Right lobe of liver (tissue), 6 donors: ENCODE data around the gene TMEM238L. TPM values are rescaled to one million over a fixed set of nuclear protein-coding genes. Genes with fewer than 3 reads are reported as not detected.

Experiments used
- ATAC-seq, 4 donors: fragments of 200-7000 bp; cut with Tn5 transposase; one replicate each; pipeline ENCODE4 v1.9.1; 2020; ENCODE audit warnings: mild to moderate bottlenecking in 4 of 4, moderate library complexity in 4 of 4
- DNase-seq, 3 donors: peaks; one replicate each; pipeline ENCODE4 v3.0.0-alpha.2; 2020
- H3K27ac ChIP-seq, 3 donors: fragments of 200-600 bp; one replicate each; pipeline ENCODE4 v1.8.0; 2022
- H3K27me3 ChIP-seq, 2 donors: fragments of 200-600 bp; one replicate each; pipeline ENCODE4 v1.8.0; 2022
- H3K36me3 ChIP-seq, 4 donors: fragments of 200-600 bp; sonication (generic) in 1 of 4; one replicate each; pipeline versions ENCODE4 v1.5.1 to v1.8.0; 2017 to 2022; ENCODE audit warnings: control low read depth in 1 of 4
- H3K4me1 ChIP-seq, 4 donors: fragments of 200-600 bp; sonication (generic) in 1 of 4; one replicate each; pipeline versions ENCODE4 v1.5.1 to v1.8.0; 2017 to 2022; ENCODE audit warnings: control low read depth in 1 of 4
- H3K4me3 ChIP-seq, 3 donors: fragments of 200-600 bp; one replicate each; pipeline ENCODE4 v1.8.0; 2022
- H3K9me3 ChIP-seq, 4 donors: fragments of 200-600 bp; sonication (generic) in 1 of 4; one replicate each; pipeline versions ENCODE4 v1.5.1 to v1.8.0; 2017 to 2022; ENCODE audit warnings: control low read depth in 1 of 4
- POLR2A ChIP-seq: fragments of 450-650 bp; IDR thresholded peaks from one replicate; pipeline ENCODE4 v1.6.1; 2017; ENCODE audit warnings: antibody characterized with exemption, mild to moderate bottlenecking
- WGBS: methylation state at CpG from one replicate; pipeline ENCODE4 v1.1.6; 2018; ENCODE audit warnings: low coverage, low lambda C conversion rate; ENCODE audit not compliant: insufficient coverage; ENCODE audit errors: missing lambda C conversion rate; 5-methylcytosine and 5-hydroxymethylcytosine counted together
- intact Hi-C, 2 donors: fragments of 100-400 bp; cut with DNase I; formaldehyde crosslinking; loops; one replicate each; pipeline versions ENCODE4 v1.11.2 to v1.14.1; 2022
- total RNA-seq, 6 experiments: library from RNA; depleted of rRNA in 2 of 6; stranded (reverse); fragments of >200 nt in 2 of 6; fragmentation: NEBNext Ultra II Directional in 3 of 6; extraction: Animal tissue kit (Norgen Biotek cat#: 25700) in 3 of 6; gene quantifications; one replicate each; pipeline versions ENCODE4 v1.1.0 to v1.2.4, GENCODE V29; 2016 to 2023
- TF ChIP-seq, protein P1 (sequence below), 4 donors: fragments of 200-600 bp in 3 of 4; fragments of 450-650 bp in 1 of 4; IDR thresholded peaks; one replicate each; pipeline versions ENCODE4 v1.5.1 to v1.8.0; 2016 to 2022; ENCODE audit warnings: antibody characterized with exemption in 4 of 4, mild to moderate bottlenecking in 2 of 4
- donor health status: DM: no; HTN: yes; CAD: no.
- donor health status: DM: no; HTN: no; CAD: no.
- donor health status: DM: no; HTN: no; CAD: no.
- donor health status: DM: no; HTN: yes; CAD: no.
- donor health status: DM: no; HTN: yes; CAD: no.

Gene TMEM238L
- total RNA-seq, 6 experiments from 2014 or later: not detected

DNA sequence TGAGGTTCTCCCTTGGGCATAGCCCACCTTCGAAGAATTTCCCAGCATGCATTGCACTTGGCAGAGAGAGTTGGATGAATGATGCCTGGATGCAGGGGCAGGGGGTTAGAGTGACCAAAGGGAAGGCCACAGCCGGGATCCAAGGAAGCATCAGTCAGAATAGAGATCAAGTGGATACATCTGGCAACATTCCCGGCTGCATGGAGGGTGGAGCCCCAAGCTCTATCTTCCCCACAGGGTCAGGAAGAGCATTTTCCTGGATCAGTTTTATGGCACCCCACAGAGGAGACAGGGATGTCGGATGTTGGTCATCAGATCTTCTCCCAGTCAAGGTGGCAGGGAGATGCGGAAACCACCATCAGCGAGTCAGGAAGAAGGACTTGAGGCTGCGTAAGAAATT lies 21.0 kb upstream of the TMEM238L start:
- WGBS: 75% methylated on average over 4 of the region's 7 CpGs
- intact Hi-C loops: no loop called here
- Histone ChIP-seq H3K27ac (no peak overlapping the region), H3K4me1 (no peaks in the 10 kb centered on the region), H3K36me3 (no peaks in the 10 kb centered on the region), H3K4me3 (no peak overlapping the region), H3K27me3 (no peaks in the 10 kb centered on the region), H3K9me3 (no peaks in the 10 kb centered on the region)
- ATAC-seq (no peak), DNase-seq (no peak)
- TF ChIP-seq, protein P1, sequence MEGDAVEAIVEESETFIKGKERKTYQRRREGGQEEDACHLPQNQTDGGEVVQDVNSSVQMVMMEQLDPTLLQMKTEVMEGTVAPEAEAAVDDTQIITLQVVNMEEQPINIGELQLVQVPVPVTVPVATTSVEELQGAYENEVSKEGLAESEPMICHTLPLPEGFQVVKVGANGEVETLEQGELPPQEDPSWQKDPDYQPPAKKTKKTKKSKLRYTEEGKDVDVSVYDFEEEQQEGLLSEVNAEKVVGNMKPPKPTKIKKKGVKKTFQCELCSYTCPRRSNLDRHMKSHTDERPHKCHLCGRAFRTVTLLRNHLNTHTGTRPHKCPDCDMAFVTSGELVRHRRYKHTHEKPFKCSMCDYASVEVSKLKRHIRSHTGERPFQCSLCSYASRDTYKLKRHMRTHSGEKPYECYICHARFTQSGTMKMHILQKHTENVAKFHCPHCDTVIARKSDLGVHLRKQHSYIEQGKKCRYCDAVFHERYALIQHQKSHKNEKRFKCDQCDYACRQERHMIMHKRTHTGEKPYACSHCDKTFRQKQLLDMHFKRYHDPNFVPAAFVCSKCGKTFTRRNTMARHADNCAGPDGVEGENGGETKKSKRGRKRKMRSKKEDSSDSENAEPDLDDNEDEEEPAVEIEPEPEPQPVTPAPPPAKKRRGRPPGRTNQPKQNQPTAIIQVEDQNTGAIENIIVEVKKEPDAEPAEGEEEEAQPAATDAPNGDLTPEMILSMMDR (IDR thresholded peaks at IDR 0.05): no peak

DNA sequence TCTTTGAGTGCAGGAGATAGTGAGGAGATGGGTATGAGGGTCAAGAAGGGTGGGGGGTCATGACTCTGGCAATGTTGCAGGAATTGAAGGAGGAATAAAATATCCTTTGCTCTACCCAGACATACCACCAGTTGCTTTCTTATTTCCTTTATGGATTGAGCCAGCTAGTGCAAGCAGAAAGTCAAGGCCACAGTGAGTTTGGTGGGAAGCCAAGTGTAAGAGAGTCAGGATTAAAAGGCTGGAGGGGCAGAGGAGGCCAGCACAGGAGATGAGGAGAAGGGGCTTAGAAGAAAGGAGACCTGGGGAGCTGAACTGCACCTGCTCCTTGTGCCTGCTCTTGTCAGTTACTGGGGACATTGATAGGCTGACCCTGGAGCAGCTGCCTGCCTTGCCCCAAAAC lies 17.9 kb upstream of the TMEM238L start:
- TF ChIP-seq, protein P1 (IDR thresholded peaks at IDR 0.05): no peak
- TF ChIP-seq POLR2A: no peak
- Histone ChIP-seq H3K36me3 (no peaks in the 10 kb centered on the region), H3K9me3 (no peaks in the 10 kb centered on the region), H3K27ac (no peak overlapping the region), H3K27me3 (no peaks in the 10 kb centered on the region), H3K4me1 (no peaks in the 10 kb centered on the region), H3K4me3 (no peak overlapping the region)
- intact Hi-C loops: no loop called here
- DNase-seq (no peak), ATAC-seq (no peak)

DNA sequence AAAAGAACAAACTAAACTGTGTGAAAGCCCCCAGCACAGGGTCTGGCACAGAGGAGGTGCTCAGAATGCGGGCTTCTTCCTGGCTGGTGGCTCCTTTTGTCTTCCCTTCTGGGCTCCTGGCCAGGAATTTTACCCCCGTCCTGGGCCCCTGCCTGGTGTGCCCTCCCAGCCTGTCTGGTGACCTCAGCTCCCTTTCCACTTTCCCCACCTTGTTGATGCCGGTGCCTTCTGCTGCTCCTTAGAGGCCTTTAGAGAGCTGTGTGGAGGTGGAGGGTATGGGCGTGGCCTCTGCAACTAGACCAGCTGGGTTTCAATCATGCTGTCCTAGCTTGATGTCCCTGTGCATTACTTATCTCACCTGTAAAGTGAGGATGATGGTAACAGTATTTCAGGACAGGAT lies 17.2 kb upstream of the TMEM238L start:
- WGBS: 66% methylated on average over 4 of the region's 4 CpGs
- intact Hi-C loops: no loop called here
- Histone ChIP-seq H3K36me3 (no peaks in the 10 kb centered on the region), H3K27ac (no peak overlapping the region), H3K4me1 (no peaks in the 10 kb centered on the region), H3K9me3 (no peaks in the 10 kb centered on the region), H3K4me3 (no peak overlapping the region), H3K27me3 (no peaks in the 10 kb centered on the region)
- TF ChIP-seq POLR2A: no peak
- TF ChIP-seq, protein P1 (IDR thresholded peaks at IDR 0.05): no peak
- no peak for ATAC-seq
- no peak for DNase-seq

DNA sequence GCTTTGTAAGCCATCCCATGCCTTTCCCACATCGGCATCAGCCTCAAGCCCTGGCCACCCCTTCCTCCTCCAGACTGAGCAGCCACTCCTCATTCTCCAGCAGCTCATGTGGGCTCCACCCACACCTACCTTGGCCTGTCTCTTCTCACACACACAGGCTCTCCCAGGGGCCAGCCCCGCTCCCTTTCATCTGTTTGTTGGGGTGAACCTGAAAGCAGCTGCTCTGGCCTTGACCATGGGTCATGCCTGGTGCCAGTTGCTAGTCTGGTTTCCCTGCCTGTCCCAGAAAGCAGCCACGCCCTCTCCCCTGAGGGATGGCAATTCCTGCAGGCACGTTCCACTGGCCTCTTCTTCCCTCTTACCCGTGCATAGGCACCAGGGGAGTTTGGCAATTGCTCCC lies 11.4 kb upstream of the TMEM238L start:
- TF ChIP-seq, protein P1 (IDR thresholded peaks at IDR 0.05): no peak
- TF ChIP-seq POLR2A: no peak
- no peaks in the 10 kb centered on the region for H3K4me1 ChIP-seq
- ATAC-seq (no peak), DNase-seq (no peak)
- H3K27ac ChIP-seq: no peak overlapping the region
- WGBS: 75% methylated on average over 5 of the region's 5 CpGs
- intact Hi-C loops: no loop called here
- H3K27me3 ChIP-seq: no peaks in the 10 kb centered on the region
- no peaks in the 10 kb centered on the region for H3K36me3 ChIP-seq
- H3K4me3 ChIP-seq: no peak overlapping the region
- no peaks in the 10 kb centered on the region for H3K9me3 ChIP-seq

DNA sequence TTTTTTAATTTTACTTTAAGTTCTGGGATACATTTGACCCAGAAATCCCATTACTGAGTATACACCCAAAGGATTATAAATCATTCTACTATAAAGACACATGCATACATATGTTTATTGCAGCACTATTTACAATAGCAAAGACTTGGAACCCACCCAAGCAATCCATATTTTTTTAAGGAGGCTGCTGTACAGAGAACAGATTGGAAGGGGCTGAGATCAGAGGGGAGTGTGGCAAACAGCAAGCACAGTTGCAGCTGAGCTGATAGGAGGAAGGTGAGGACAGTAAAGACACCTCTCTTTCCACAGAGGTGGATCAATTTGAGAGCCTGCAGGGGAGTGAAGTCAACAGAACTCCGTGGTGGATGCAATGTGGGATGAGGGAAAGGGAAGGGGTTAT lies 10.2 kb upstream of the TMEM238L start:
- no peaks in the 10 kb centered on the region for H3K9me3 ChIP-seq
- H3K4me1 ChIP-seq: peaks cover 0 to 8% (median 0%) of the 10 kb centered on the region in 4 donors
- 45% methylated on average over 1 of the region's 1 CpG for WGBS
- TF ChIP-seq, protein P1 (IDR thresholded peaks at IDR 0.05): no peak
- TF ChIP-seq POLR2A: no peak
- no peaks in the 10 kb centered on the region for H3K27me3 ChIP-seq
- DNase-seq (no peak), ATAC-seq (no peak)
- intact Hi-C loops: no loop called here
- no peak overlapping the region for H3K27ac ChIP-seq
- no peaks in the 10 kb centered on the region for H3K36me3 ChIP-seq
- H3K4me3 ChIP-seq: no peak overlapping the region
